Subcutaneous adipose tissue (tissue), 4 donors: Measurements from ENCODE around the gene EEPD1. TPM values are rescaled to one million over a fixed set of nuclear protein-coding genes. Genes with fewer than 3 reads are reported as not detected.

Source experiments
- CTCF ChIP-seq: fragments of 450-650 bp; IDR thresholded peaks from one replicate; pipeline ENCODE4 v1.5.1; 2016; ENCODE audit warnings: low read depth, mild to moderate bottlenecking, control low read depth, antibody characterized with exemption, moderate library complexity
- total RNA-seq, 4 donors: library from RNA; depleted of rRNA; stranded (reverse); fragments of >200 nt; gene quantifications; one replicate each; pipeline ENCODE4 v1.1.0, GENCODE V29; 2016

EEPD1 gene
- total RNA-seq, 4 donors from 2014 or later = 22.2 to 57.3 (median 23.8) TPM

DNA sequence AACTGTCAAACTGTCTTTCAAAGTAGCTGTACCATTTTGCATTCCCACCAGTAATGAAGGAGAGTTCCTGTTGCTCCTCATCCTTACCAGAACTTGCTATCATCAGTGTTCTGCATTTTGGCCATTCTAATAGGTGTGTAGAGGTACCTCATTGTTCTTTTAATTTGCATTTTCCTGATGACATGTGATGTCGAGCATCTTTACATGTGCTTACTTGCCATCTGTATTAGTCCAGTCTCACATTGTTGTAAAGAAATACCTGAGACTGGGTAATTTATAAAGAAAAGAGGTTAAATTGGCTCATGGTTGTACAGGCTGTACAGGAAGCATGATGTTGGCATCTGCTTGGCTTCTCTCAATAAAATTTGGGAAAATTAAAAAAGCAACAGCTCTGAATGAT, 38.7 kb upstream of the EEPD1 start:
- TF ChIP-seq CTCF = no peak

GRCh38 chr7:36115448-36116321, 37.4 kb upstream of the EEPD1 start:
- TF ChIP-seq CTCF = no peak

- no peak for TF ChIP-seq CTCF
Measured at GRCh38 chr7:36116347-36117202, 36.5 kb upstream of the EEPD1 start.

GRCh38 chr7:36117203-36117840, 35.7 kb upstream of the EEPD1 start:
- no peak for TF ChIP-seq CTCF

DNA sequence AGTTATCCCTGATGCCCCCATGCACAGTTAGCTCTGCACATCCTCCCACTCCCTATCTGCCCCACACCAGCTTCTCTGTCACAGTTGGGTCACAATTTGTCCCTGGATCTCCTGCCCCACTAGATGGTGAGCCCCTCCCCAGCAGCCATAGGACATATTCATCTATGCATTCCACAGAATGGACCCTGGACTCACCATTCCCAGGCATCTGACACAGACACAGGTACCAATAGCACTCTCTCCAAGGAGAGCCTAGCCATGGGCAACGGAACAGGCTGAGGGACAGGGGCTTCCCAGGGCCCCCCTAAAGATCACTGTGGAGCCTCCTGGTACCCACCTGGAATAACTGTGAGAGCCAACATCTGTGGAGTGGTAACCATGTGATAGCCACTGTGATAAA, 34.7 kb upstream of the EEPD1 start:
- TF ChIP-seq CTCF = no peak

DNA sequence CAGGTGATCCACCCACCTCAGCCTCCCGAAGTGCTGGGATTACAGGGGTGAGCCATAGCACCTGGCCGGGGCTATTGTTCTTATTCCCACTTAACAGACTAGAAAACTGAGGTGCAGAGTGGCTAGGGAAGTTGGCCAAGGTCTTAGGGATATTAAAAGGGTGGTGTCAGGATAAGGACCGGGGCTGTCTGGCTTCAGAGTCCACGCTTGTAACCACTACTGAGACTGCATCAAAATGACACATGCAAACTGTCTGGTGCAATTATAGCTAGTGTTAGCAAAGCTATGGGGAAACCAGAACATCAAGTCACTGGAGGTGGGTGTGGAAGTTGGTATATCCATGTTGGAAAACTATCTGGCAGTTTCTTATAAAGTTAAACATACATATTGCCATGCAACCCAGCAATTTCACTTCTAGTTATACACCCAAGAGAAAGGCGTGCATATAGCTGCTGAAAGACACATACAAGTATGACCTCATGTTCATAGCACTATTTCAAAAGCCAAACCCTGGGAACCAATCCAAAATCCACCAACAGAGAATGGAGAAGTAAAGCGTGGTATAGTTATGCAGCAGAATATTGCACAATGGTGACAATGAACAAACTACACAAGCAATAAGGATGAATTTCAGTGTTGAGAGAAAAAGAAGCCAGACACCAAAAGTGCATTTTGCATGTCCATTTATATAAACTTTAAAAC, 33.9 kb upstream of the EEPD1 start:
- TF ChIP-seq CTCF = no peak
